GM12875 (cell line): ENCODE results near the gene ACADS.

Experiments used
- H3K4me3 ChIP-seq: one replicate; pipeline ENCODE4 v1.5.1; 2011; ENCODE audit warnings: low read depth, low read length, control low read depth
- CTCF ChIP-seq: IDR thresholded peaks from 2 replicates; pipeline ENCODE4 v1.5.1; 2011; ENCODE audit warnings: low read depth, mild to moderate bottlenecking, control low read depth, inconsistent platforms, low read length, moderate library complexity, borderline replicate concordance; ENCODE audit not compliant: insufficient read depth

Gene ACADS

GRCh38 chr12:120757949-120758348 is 32.3 kb downstream of the ACADS start:
- H3K4me3 ChIP-seq: no peak overlapping the region
- no peak for TF ChIP-seq CTCF

GRCh38 chr12:120758798-120759590 is 33.4 kb downstream of the ACADS start:
- H3K4me3 ChIP-seq: no peak overlapping the region
- no peak for TF ChIP-seq CTCF

- H3K4me3 ChIP-seq: no peak overlapping the region
- no peak for TF ChIP-seq CTCF
Measured at GRCh38 chr12:120759591-120760348, 34.1 kb downstream of the ACADS start.

- TF ChIP-seq CTCF: no peak
- no peak overlapping the region for H3K4me3 ChIP-seq
Measured at GRCh38 chr12:120760349-120761254, 35.0 kb downstream of the ACADS start.

GRCh38 chr12:120761519-120761934 is 35.9 kb downstream of the ACADS start:
- no peak overlapping the region for H3K4me3 ChIP-seq
- no peak for TF ChIP-seq CTCF

- no peak for TF ChIP-seq CTCF
- H3K4me3 ChIP-seq: no peak overlapping the region
Measured at GRCh38 chr12:120762086-120762485, 36.5 kb downstream of the ACADS start.
